ENCODE data around the gene PFKFB3. TPM values are rescaled to one million over a fixed set of nuclear protein-coding genes. Genes with fewer than 3 reads are reported as not detected.

The PFKFB3 gene
- total and polyA plus RNA-seq, 8 donors, result 10.0 to 28.4 (median 17.8) TPM

DNA sequence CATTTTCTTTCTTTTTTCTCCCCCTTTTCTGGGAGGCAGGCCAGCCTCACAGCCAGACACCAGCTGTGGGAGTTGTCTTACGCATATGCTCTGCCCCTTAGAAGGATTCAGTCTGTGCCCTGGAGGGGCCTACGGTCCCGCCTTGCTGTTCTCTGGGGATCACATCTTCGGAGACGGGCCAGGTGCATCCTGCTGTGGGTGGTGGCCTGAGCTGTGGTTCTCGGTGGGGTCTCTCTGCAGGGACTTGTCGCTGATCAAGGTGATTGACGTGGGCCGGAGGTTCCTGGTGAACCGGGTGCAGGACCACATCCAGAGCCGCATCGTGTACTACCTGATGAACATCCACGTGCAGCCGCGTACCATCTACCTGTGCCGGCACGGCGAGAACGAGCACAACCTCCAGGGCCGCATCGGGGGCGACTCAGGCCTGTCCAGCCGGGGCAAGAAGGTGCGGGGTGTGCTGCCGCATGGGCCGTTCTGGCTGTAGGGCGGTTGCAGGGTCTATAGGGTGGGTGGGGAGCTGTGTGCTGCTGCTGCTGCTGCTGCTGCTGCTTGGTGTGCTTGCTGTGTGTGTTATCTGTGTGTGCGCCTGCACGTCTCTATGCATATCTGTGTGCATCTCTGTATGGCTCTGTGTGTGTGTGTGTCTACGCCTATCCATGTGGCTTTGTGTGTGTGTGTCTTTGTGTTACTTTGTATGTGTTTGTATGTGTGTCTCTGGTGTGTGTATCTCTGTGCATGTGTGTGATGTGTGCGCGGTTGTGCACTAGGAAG is 17.9 kb downstream of the PFKFB3 start:
- no peaks in the 10 kb centered on the region for H3K9me3 ChIP-seq
- no peak for FAIRE-seq
- no peak overlapping the region for H3K27ac ChIP-seq
- H3K27me3 ChIP-seq, result no peaks in the 10 kb centered on the region
- H3K4me1 ChIP-seq, result no peaks in the 10 kb centered on the region
- intact Hi-C loops (cut with DNase I), result no loop called here
- TF ChIP-seq CTCF (IDR thresholded peaks at IDR 0.05), result no peak
- WGBS, 2 donors, result 95 to 96% methylated on average over 32 of the region's 32 CpGs
- no peak overlapping the region for H3K4me3 ChIP-seq
- H3K36me3 ChIP-seq, result peaks cover 13 to 95% (median 20%) of the 10 kb centered on the region in 3 donors
- DNase-seq, result peak in 1 of 6 donors; percentile 49
- no peak for ATAC-seq

- DNase-seq (peak in 1 of 6 donors; percentile 33), FAIRE-seq (no peak), ATAC-seq (no peak)
- Histone ChIP-seq H3K27ac (no peak overlapping the region), H3K27me3 (no peaks in the 10 kb centered on the region), H3K4me3 (no peak overlapping the region), H3K4me1 (no peaks in the 10 kb centered on the region), H3K9me3 (no peaks in the 10 kb centered on the region), H3K36me3 (peaks cover 13 to 95% (median 20%) of the 10 kb centered on the region in 3 donors)
- TF ChIP-seq CTCF (IDR thresholded peaks at IDR 0.05), result no peak
- intact Hi-C loops (cut with DNase I), result no loop called here
- 95% methylated on average over 28 to 30 of the region's 30 CpGs for WGBS, 2 donors
These were observed 18.6 kb downstream of the PFKFB3 start for GRCh38 chr10:6221192-6221940.

GRCh38 chr10:6221971-6222751 is 19.4 kb downstream of the PFKFB3 start:
- DNase-seq (no peak), FAIRE-seq (no peak), ATAC-seq (no peak)
- TF ChIP-seq CTCF (IDR thresholded peaks at IDR 0.05), result no peak
- H3K27ac ChIP-seq, result no peak overlapping the region
- H3K4me1 ChIP-seq, result no peaks in the 10 kb centered on the region
- peaks cover 13 to 95% (median 19%) of the 10 kb centered on the region in 3 donors for H3K36me3 ChIP-seq
- no peaks in the 10 kb centered on the region for H3K9me3 ChIP-seq
- WGBS, 2 donors, result 90 to 92% methylated on average over 21 of the region's 21 CpGs
- H3K27me3 ChIP-seq, result no peaks in the 10 kb centered on the region
- H3K4me3 ChIP-seq, result no peak overlapping the region
- intact Hi-C loops (cut with DNase I), result no loop called here

- Histone ChIP-seq H3K27ac (no peak overlapping the region), H3K9me3 (no peaks in the 10 kb centered on the region), H3K36me3 (peaks cover 13 to 93% (median 18%) of the 10 kb centered on the region in 3 donors), H3K4me1 (no peaks in the 10 kb centered on the region), H3K27me3 (no peaks in the 10 kb centered on the region), H3K4me3 (no peak overlapping the region)
- intact Hi-C loops (cut with DNase I), result no loop called here
- WGBS, 2 donors, result 90 to 92% methylated on average over 19 of the region's 19 CpGs
- DNase-seq (no peak), ATAC-seq (no peak), FAIRE-seq (no peak)
- no peak for TF ChIP-seq CTCF (IDR thresholded peaks at IDR 0.05)
These were observed 20.0 kb downstream of the PFKFB3 start for GRCh38 chr10:6222755-6223154.
